A172 (cell line): Measurements from ENCODE around the gene KHDC4. TPM values are rescaled to one million over a fixed set of nuclear protein-coding genes. Genes with fewer than 3 reads are reported as not detected.

Source experiments
- total RNA-seq: library from RNA; depleted of rRNA; stranded (reverse); fragments of >200 nt; shearing (Covaris generic); gene quantifications from 2 replicates; pipeline ENCODE4 v1.2.3, GENCODE V29; 2014; rRNA removed

The KHDC4 gene
- total RNA-seq, 1 experiment from 2014 or later, result 52.3 TPM

Other genes with a start within 250 kb of the KHDC4 start
- 48.2 and 64.7 TPM in 2 replicates for gene YY1AP1, start 245.6 kb downstream of the KHDC4 start, total RNA-seq
- 117 and 160 TPM in 2 replicates for gene DAP3, start 245.3 kb downstream of the KHDC4 start, total RNA-seq
- 26.9 and 29.6 TPM in 2 replicates for gene GON4L, start 77.2 kb downstream of the KHDC4 start, total RNA-seq
- 63.9 and 64.5 TPM in 2 replicates for gene SYT11, start 74.8 kb downstream of the KHDC4 start, total RNA-seq
- gene RIT1, start 23.1 kb downstream of the KHDC4 start, total RNA-seq, result 65.1 and 81.9 TPM in 2 replicates
- gene RXFP4, start 7.2 kb upstream of the KHDC4 start, total RNA-seq, result not detected in 2 replicates
- 153 and 155 TPM in 2 replicates for gene ARHGEF2, start 44.1 kb upstream of the KHDC4 start, total RNA-seq
- gene SSR2, start 86.5 kb upstream of the KHDC4 start, total RNA-seq, result 573 and 778 TPM in 2 replicates
- 35.9 and 37.1 TPM in 2 replicates for gene UBQLN4, start 119.4 kb upstream of the KHDC4 start, total RNA-seq
- 179 TPM in 2 replicates for gene LAMTOR2, start 120.4 kb upstream of the KHDC4 start, total RNA-seq
- gene RAB25, start 126.7 kb upstream of the KHDC4 start, total RNA-seq, result 0.12 TPM in 1 of 2 replicates, not detected in the other
- 11.2 and 12.5 TPM in 2 replicates for gene MEX3A, start 148.1 kb upstream of the KHDC4 start, total RNA-seq
- 1,695 and 2,065 TPM in 2 replicates for gene LMNA, start 180.3 kb upstream of the KHDC4 start, total RNA-seq
- 0.31 TPM in 1 of 2 replicates, not detected in the other for gene SEMA4A, start 219.2 kb upstream of the KHDC4 start, total RNA-seq